MM.1S (cell line): ENCODE measurements around the gene RNFT2.

Experiments used
- DNase-seq: peaks from one replicate; pipeline ENCODE4 v3.0.0-alpha.2; 2015
- H2AFZ ChIP-seq: fragments of 300-600 bp; sonication (generic); 2 replicates; pipeline ENCODE4 v1.6.0; 2016; ENCODE audit warnings: antibody characterized with exemption, low read length
- H3F3A ChIP-seq: fragments of 300-600 bp; sonication (generic); 2 replicates; pipeline ENCODE4 v1.6.1; 2016; ENCODE audit warnings: mild to moderate bottlenecking, antibody characterized with exemption, low read length, moderate library complexity, mixed read lengths; ENCODE audit not compliant: insufficient read depth
- H3K27ac ChIP-seq: fragments of 300-600 bp; sonication (generic); 2 replicates; pipeline ENCODE4 v1.5.1; 2016; ENCODE audit warnings: mild to moderate bottlenecking, low read length
- H3K27me3 ChIP-seq: fragments of 300-600 bp; sonication (generic); replicated peaks from 2 replicates; pipeline ENCODE4 v1.6.0; 2016; ENCODE audit warnings: low read length; ENCODE audit not compliant: insufficient read depth
- H3K36me3 ChIP-seq: fragments of 300-600 bp; sonication (generic); replicated peaks from 2 replicates; pipeline ENCODE4 v1.6.1; 2016; ENCODE audit warnings: mild to moderate bottlenecking, low read length, mixed read lengths; ENCODE audit not compliant: insufficient read depth
- H3K4me1 ChIP-seq: fragments of 300-600 bp; sonication (generic); 2 replicates; pipeline ENCODE4 v1.6.1; 2016; ENCODE audit warnings: low read length, mixed read lengths
- H3K4me2 ChIP-seq: fragments of 300-600 bp; sonication (generic); 2 replicates; pipeline ENCODE4 v1.6.0; 2016; ENCODE audit warnings: low read depth, low read length
- H3K4me3 ChIP-seq: fragments of 300-600 bp; sonication (generic); 2 replicates; pipeline ENCODE4 v1.5.1; 2016; ENCODE audit warnings: low read length, mixed read lengths
- H3K79me2 ChIP-seq: fragments of 300-600 bp; sonication (generic); 2 replicates; pipeline ENCODE4 v1.6.1; 2016; ENCODE audit warnings: mixed run types, low read length, mixed read lengths
- H3K9ac ChIP-seq: fragments of 300-600 bp; sonication (generic); 2 replicates; pipeline ENCODE4 v1.6.1; 2016; ENCODE audit warnings: low read length, mixed read lengths
- H3K9me2 ChIP-seq: fragments of 300-600 bp; sonication (generic); replicated peaks from 2 replicates; pipeline ENCODE4 v1.6.1; 2016; ENCODE audit warnings: mild to moderate bottlenecking, low read length, mixed read lengths; ENCODE audit not compliant: insufficient read depth
- H3K9me3 ChIP-seq: fragments of 300-600 bp; sonication (generic); replicated peaks from 2 replicates; pipeline ENCODE4 v1.6.1; 2016; ENCODE audit warnings: mild to moderate bottlenecking, low read length, mixed read lengths; ENCODE audit not compliant: insufficient read depth
- H4K20me1 ChIP-seq: fragments of 300-600 bp; sonication (generic); 2 replicates; pipeline ENCODE4 v1.6.1; 2016; ENCODE audit warnings: mild to moderate bottlenecking, low read length, moderate library complexity, mixed read lengths; ENCODE audit not compliant: insufficient read depth
- EZH2 ChIP-seq: fragments of 300-600 bp; sonication (generic); optimal IDR thresholded peaks from 2 replicates; pipeline ENCODE3; 2017; ENCODE audit warnings: low read depth, mild to moderate bottlenecking, antibody characterized with exemption, low read length, mixed read lengths
- EZH2phosphoT487 ChIP-seq: fragments of 300-600 bp; sonication (generic); IDR thresholded peaks from 2 replicates; pipeline ENCODE4 v1.6.1; 2018; ENCODE audit warnings: antibody characterized with exemption, low read length
- TF ChIP-seq, protein P1 (sequence below): fragments of 300-600 bp; sonication (generic); IDR thresholded peaks from 2 replicates; pipeline ENCODE4 v1.5.1; 2016; ENCODE audit warnings: antibody characterized with exemption, low read length, mixed read lengths

RNFT2 gene

DNA sequence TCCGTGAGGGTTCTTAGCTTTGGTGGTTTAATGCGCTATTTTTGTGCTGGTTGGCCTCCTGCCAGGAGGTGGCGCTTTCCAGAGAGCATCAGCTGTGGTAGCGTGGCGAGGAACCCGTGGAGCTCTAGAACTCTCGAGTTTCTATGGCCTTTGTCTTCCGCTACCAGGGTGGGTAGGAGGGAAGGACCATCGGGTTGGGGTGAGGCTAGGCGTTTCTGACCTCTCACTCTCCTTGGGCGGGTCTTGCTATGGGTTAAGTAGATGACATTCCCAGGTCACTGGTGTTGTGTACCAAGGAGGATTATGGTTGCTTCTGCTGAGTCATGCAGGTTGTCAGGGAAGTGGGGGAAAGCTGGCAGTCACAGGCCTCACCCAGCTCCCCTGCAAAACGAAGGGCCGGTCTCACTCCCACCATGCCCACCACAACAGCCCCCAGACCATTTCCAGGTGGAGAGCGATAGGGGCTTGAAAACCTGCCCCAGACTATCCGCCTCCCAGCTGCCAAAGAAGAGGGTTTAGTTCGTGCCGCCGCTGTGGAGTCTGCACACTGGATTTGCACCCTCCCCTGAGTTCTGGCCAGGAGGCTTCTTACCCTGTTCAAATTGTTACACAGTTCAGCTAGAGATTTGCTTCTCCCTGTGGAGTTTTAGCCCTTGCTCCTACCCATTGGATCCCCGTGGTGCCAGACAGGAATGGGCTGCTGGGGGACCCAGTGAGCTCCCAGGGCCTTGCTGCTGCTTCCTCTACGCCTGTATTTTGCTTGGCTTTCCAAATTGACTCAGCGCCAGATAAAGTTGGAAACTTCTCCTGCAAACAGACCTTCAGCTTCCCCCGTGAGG is 21.9 kb downstream of the RNFT2 start:
- Histone ChIP-seq H3K4me1 (no peaks in the 10 kb centered on the region), H3K27ac (no peak overlapping the region), H3K79me2 (no peaks in the 10 kb centered on the region), H3K9ac (no peak overlapping the region), H2AFZ (no peak overlapping the region), H3K4me3 (no peak overlapping the region), H3K36me3 (no peaks in the 10 kb centered on the region), H3K27me3 (no peaks in the 10 kb centered on the region), H3K9me3 (no peaks in the 10 kb centered on the region), H4K20me1 (no peaks in the 10 kb centered on the region), H3K9me2 (no peaks in the 10 kb centered on the region), H3F3A (no peaks in the 10 kb centered on the region), H3K4me2 (no peak overlapping the region)
- TF ChIP-seq, protein P1, sequence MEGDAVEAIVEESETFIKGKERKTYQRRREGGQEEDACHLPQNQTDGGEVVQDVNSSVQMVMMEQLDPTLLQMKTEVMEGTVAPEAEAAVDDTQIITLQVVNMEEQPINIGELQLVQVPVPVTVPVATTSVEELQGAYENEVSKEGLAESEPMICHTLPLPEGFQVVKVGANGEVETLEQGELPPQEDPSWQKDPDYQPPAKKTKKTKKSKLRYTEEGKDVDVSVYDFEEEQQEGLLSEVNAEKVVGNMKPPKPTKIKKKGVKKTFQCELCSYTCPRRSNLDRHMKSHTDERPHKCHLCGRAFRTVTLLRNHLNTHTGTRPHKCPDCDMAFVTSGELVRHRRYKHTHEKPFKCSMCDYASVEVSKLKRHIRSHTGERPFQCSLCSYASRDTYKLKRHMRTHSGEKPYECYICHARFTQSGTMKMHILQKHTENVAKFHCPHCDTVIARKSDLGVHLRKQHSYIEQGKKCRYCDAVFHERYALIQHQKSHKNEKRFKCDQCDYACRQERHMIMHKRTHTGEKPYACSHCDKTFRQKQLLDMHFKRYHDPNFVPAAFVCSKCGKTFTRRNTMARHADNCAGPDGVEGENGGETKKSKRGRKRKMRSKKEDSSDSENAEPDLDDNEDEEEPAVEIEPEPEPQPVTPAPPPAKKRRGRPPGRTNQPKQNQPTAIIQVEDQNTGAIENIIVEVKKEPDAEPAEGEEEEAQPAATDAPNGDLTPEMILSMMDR = no peak
- TF ChIP-seq EZH2 (no peak), EZH2phosphoT487 (no peak)
- DNase-seq = no peak

DNA sequence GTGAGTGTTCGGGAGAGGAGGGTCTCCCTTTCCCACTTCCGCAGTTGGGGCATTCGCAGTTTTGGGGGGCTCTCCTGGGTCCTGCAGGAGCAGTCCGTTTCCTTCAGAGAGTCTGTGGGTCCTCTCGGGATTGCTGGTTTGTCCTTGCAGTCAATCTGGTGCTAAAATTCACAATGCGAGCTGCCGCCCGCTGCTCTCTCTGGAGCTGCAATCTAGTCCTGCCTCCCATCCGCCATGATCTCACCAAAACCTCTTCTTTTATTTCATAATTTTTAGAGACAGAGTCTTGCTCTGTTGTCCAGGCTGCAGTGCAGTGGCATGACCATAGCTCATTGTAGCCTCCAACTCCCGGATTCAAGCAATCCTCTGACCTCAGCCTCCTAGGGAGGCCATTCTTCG is 22.5 kb downstream of the RNFT2 start:
- H3K36me3 ChIP-seq = no peaks in the 10 kb centered on the region
- no peak overlapping the region for H3K27ac ChIP-seq
- TF ChIP-seq EZH2phosphoT487 = no peak
- TF ChIP-seq, protein P1 = no peak
- no peak for TF ChIP-seq EZH2
- H3K9me3 ChIP-seq = no peaks in the 10 kb centered on the region
- H3K9ac ChIP-seq = no peak overlapping the region
- no peaks in the 10 kb centered on the region for H3F3A ChIP-seq
- H4K20me1 ChIP-seq = no peaks in the 10 kb centered on the region
- DNase-seq = no peak
- H3K4me1 ChIP-seq = no peaks in the 10 kb centered on the region
- H2AFZ ChIP-seq = no peak overlapping the region
- H3K79me2 ChIP-seq = no peaks in the 10 kb centered on the region
- H3K4me2 ChIP-seq = no peak overlapping the region
- no peak overlapping the region for H3K4me3 ChIP-seq
- no peaks in the 10 kb centered on the region for H3K27me3 ChIP-seq
- H3K9me2 ChIP-seq = no peaks in the 10 kb centered on the region

DNA sequence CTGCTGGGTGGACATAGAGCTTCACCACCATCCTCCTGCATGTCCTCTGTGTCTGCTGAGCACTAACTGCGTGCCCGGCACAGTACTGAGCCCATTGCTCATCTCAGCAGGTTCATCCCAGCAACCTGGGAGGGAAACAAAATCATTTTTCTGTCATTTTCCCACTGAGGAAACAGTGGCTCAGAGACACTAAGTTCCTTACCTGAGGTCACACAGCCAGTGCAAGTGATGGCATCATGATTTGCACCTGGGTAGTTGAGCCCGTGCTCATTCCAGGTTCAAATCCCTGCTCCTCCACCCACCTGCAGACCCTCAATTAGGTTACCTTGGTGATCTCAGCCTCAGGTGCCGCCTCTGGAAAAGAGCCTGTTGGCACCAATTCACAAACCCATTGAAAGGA is 23.4 kb downstream of the RNFT2 start:
- Histone ChIP-seq H3K27ac (no peak overlapping the region), H3K27me3 (no peaks in the 10 kb centered on the region), H3K9ac (no peak overlapping the region), H4K20me1 (no peaks in the 10 kb centered on the region), H3K9me2 (no peaks in the 10 kb centered on the region), H2AFZ (no peak overlapping the region), H3K9me3 (no peaks in the 10 kb centered on the region), H3K79me2 (no peaks in the 10 kb centered on the region), H3K4me3 (no peak overlapping the region), H3K4me2 (no peak overlapping the region), H3K4me1 (no peaks in the 10 kb centered on the region), H3F3A (no peaks in the 10 kb centered on the region), H3K36me3 (no peaks in the 10 kb centered on the region)
- TF ChIP-seq EZH2 = no peak
- no peak for TF ChIP-seq EZH2phosphoT487
- TF ChIP-seq, protein P1 = no peak
- DNase-seq = no peak
